Measurements from ENCODE around the gene POLD2.

The POLD2 gene

DNA sequence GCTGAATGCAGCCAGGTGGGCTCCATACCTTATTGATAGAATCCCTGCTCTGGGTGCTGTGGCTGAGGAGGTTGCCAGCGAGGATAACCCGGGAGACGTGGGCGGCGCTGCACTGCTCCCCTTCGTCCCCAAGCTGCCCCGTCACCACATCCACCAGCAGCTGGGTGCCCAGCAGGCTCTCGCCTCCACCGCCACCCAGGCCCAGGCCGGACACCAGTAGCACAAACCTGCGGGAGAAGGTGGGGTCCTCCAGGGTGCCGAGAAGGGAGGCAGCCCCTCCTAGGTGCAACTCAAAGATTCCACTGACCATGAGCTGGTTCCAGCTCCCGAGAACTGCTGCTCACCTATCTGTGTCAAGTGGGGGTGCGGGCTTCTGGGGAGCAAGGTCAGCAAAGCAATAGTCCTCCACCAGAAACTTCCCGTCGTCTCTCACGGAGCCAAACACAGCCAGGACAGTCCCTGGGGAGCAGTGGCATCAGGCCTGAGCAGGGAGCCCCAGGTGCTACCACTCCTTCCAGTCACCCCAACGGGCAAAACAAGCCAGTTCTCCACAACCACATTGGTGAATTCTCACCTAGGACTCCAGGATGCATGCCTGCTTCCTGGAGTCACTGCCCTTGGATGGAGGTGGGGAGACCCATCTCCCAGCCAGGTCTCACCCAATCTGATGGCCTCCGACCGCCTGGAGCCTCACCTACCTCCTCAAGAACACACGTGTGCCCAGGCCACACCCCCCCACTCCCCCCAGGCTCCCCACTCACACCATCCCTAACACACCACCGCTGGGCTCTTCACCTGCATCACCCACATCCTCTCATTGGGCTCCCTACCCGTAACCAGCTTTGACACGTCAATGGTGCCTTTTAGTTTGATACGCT is 6.3 kb downstream of the POLD2 start:
- no peak for DNase-seq (ENCODE audit: extremely low read depth, low read depth)
- no peak overlapping the region for H3K4me3 ChIP-seq (replicated peaks; ENCODE audit: low read depth, low read length)
- TF ChIP-seq, protein P1, sequence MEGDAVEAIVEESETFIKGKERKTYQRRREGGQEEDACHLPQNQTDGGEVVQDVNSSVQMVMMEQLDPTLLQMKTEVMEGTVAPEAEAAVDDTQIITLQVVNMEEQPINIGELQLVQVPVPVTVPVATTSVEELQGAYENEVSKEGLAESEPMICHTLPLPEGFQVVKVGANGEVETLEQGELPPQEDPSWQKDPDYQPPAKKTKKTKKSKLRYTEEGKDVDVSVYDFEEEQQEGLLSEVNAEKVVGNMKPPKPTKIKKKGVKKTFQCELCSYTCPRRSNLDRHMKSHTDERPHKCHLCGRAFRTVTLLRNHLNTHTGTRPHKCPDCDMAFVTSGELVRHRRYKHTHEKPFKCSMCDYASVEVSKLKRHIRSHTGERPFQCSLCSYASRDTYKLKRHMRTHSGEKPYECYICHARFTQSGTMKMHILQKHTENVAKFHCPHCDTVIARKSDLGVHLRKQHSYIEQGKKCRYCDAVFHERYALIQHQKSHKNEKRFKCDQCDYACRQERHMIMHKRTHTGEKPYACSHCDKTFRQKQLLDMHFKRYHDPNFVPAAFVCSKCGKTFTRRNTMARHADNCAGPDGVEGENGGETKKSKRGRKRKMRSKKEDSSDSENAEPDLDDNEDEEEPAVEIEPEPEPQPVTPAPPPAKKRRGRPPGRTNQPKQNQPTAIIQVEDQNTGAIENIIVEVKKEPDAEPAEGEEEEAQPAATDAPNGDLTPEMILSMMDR (IDR thresholded peaks at IDR 0.05; ENCODE audit: low read depth, low read length, missing control alignments) = no peak

DNA sequence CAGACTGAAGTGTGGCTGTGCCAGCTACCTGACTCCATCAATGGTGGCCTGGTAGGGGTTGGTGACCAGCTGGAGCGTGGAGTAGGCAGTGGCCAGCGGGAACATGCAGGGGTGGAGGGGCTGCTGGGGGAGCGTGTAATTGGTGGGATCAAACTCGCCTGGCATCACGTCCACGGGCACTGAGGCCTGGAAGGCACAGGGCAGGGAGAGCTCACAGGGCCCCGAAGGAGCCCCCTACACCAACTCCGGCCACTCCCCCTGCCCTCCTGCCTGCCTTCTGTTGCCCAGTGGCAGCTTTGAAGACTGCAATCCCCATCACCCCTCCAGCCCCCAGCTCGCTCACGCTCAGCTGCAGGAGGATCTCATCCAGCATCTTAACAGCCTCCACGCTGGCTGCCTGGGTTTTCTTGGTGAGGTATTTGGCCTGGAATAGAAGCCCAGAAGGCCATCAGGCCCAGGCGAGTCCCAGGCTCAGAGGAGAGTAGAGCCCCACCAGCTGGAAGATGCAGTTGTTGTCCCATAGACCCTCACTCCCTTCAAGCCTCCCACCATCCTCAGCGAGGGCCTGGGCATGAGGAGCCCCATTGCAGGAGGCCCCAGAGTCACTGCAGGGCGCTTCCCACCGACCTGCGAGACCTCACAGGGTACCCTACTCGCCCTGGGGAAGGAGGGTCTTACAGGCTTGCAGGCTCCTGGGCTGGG is 7.1 kb downstream of the POLD2 start:
- TF ChIP-seq, protein P1 (IDR thresholded peaks at IDR 0.05; ENCODE audit: low read depth, low read length, missing control alignments) = no peak
- no peak overlapping the region for H3K4me3 ChIP-seq (replicated peaks; ENCODE audit: low read depth, low read length)
- no peak for DNase-seq (ENCODE audit: extremely low read depth, low read depth)

DNA sequence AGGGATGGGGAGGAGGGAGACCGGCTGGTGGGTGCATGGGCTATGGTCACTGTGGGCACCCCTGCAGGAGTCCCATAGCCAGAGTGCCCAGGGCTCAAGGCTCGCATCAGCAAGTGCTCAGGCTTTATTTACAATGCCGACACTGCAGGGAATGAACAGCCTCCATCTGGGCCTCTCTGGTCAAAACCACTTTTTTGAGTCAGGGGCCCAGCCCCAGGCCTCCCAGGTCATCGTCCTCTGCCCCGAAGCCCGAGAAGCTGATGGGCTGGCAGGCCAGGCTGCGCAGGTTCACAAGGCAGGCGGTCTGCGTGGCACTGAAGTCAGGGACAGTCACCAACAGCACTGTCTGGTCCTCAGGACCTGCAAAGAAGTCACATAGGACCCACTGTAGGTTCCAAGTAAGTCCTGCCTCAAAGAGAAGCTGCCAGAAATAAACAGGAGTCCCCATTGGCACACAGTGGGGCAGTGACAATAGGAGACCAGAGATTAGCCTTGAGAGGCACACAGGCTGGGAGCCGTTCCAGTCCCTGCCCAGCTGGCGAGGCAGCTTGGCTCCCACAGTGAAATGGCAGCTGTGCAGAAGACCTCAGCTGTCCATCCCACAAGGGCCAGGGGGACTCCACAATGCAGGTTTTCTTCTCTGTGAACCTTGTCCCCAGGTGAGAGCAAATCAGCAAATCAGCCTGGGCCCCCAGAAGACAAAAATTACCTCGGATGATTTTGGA is 8.6 kb downstream of the POLD2 start:
- H3K4me3 ChIP-seq (replicated peaks; ENCODE audit: low read depth, low read length) = no peak overlapping the region
- TF ChIP-seq, protein P1 (IDR thresholded peaks at IDR 0.05; ENCODE audit: low read depth, low read length, missing control alignments) = no peak
- DNase-seq (ENCODE audit: extremely low read depth, low read depth) = no peak

DNA sequence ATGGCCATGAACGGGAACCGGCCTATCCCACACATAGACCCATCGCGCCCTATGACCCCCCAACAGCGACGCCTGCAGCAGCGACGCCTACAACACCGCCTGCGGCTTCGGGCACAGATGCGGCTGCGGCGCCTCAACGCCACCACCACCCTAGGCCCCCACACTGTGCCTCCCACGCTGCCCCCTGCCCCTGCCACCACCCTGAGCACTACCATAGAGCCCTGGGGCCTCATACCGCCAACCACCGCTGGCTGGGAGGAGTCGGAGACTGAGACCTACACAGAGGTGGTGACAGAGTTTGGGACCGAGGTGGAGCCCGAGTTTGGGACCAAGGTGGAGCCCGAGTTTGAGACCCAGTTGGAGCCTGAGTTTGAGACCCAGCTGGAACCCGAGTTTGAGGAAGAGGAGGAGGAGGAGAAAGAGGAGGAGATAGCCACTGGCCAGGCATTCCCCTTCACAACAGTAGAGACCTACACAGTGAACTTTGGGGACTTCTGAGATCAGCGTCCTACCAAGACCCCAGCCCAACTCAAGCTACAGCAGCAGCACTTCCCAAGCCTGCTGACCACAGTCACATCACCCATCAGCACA is 9.5 kb downstream of the POLD2 start:
- TF ChIP-seq, protein P1 (IDR thresholded peaks at IDR 0.05; ENCODE audit: low read depth, low read length, missing control alignments) = no peak
- no peak overlapping the region for H3K4me3 ChIP-seq (replicated peaks; ENCODE audit: low read depth, low read length)
- DNase-seq (ENCODE audit: extremely low read depth, low read depth) = no peak

DNA sequence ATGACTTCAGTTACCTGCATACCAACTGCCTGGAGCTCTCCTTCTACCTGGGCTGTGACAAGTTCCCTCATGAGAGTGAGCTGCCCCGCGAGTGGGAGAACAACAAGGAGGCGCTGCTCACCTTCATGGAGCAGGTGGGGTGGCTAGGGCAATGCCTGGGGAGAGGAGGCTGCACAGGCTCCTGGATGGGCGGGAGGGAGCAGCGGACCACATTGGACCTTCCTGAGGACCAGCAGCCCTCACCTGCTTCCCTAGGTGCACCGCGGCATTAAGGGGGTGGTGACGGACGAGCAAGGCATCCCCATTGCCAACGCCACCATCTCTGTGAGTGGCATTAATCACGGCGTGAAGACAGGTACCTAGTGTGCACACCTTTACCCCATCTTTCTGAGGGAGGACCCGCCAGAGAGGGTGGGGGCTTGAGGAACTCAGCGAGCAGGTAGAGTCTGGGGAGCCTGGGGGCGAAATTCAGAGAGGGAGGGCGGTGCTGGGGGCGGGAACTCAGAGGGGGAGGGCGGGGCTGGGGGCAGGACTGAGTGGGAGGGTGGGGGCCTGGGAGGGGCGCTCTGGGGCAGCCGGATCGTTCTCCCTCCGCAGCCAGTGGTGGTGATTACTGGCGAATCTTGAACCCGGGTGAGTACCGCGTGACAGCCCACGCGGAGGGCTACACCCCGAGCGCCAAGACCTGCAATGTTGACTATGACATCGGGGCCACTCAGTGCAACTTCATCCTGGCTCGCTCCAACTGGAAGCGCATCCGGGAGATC is 10.2 kb downstream of the POLD2 start:
- TF ChIP-seq, protein P1 (IDR thresholded peaks at IDR 0.05; ENCODE audit: low read depth, low read length, missing control alignments) = no peak
- H3K4me3 ChIP-seq (replicated peaks; ENCODE audit: low read depth, low read length) = no peak overlapping the region
- DNase-seq (ENCODE audit: extremely low read depth, low read depth) = no peak
